ENCODE results near the gene TRPM7. TPM values are rescaled to one million over a fixed set of nuclear protein-coding genes. Genes with fewer than 3 reads are reported as not detected.
"Not testable (repeated sequence)": the region's sequence is repeated elsewhere in the genome, so short reads cannot be mapped to it uniquely, and the experiment has no call there.

TRPM7 gene
- polyA plus RNA-seq, 2 of the 4 experiments (the other 2 are of a cell fraction), result 25.7 to 47.8 TPM

GRCh38 chr15:50622361-50622943, 64.1 kb downstream of the TRPM7 start:
- H3K27ac ChIP-seq, H3K4me2 ChIP-seq, H3K4me1 ChIP-seq, H3K4me3 ChIP-seq, H3K9me3 ChIP-seq, POLR2A ChIA-PET: not testable (repeated sequence)
- FAIRE-seq (peak; percentile 18), DNase-seq (ENCODE audit: low read depth in 1 of 2, low spot score in 1 of 2) (peak; percentile 54 to 66), ATAC-seq (peak; percentile 92 to 93)
- peak; percentile 30 to 38; a peak in 4 of 5 replicates for TF ChIP-seq RAD21 (conservative IDR thresholded peaks at IDR 0.05 in 1 of 2, IDR thresholded peaks at IDR 0.05 in 1 of 2)
- TF ChIP-seq, protein P1, sequence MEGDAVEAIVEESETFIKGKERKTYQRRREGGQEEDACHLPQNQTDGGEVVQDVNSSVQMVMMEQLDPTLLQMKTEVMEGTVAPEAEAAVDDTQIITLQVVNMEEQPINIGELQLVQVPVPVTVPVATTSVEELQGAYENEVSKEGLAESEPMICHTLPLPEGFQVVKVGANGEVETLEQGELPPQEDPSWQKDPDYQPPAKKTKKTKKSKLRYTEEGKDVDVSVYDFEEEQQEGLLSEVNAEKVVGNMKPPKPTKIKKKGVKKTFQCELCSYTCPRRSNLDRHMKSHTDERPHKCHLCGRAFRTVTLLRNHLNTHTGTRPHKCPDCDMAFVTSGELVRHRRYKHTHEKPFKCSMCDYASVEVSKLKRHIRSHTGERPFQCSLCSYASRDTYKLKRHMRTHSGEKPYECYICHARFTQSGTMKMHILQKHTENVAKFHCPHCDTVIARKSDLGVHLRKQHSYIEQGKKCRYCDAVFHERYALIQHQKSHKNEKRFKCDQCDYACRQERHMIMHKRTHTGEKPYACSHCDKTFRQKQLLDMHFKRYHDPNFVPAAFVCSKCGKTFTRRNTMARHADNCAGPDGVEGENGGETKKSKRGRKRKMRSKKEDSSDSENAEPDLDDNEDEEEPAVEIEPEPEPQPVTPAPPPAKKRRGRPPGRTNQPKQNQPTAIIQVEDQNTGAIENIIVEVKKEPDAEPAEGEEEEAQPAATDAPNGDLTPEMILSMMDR (IDR thresholded peaks at IDR 0.05), result peak; percentile 50
- 77% methylated on average over 8 of the region's 8 CpGs for WGBS (ENCODE audit: missing lambda C conversion rate)
- CTCF ChIA-PET, result interaction anchor here (0.6 to 2.0 kb wide), 23 partner anchors 10 to 326 kb away, joined by 3 to 10 read pairs (median 4); partner anchors contain the start of gene AP4E1

GRCh38 chr15:50616960-50617359, 69.6 kb downstream of the TRPM7 start:
- WGBS (ENCODE audit: missing lambda C conversion rate), result 88% methylated on average over 6 of the region's 6 CpGs
- CTCF ChIA-PET, result interaction anchor here (0.7 to 1.5 kb wide), 2 partner anchors 11 to 48 kb away, joined by 3 to 4 read pairs; no protein-coding TSS in a partner anchor
- DNase-seq (ENCODE audit: low read depth in 1 of 2, low spot score in 1 of 2); H3K4me3 ChIP-seq; H3K4me1 ChIP-seq; FAIRE-seq; ATAC-seq; H3K4me2 ChIP-seq; POLR2A ChIA-PET; H3K27ac ChIP-seq; H3K9me3 ChIP-seq: not testable (repeated sequence)
- peak; percentile 85 for TF ChIP-seq ZC3H11A (IDR thresholded peaks at IDR 0.05)

DNA sequence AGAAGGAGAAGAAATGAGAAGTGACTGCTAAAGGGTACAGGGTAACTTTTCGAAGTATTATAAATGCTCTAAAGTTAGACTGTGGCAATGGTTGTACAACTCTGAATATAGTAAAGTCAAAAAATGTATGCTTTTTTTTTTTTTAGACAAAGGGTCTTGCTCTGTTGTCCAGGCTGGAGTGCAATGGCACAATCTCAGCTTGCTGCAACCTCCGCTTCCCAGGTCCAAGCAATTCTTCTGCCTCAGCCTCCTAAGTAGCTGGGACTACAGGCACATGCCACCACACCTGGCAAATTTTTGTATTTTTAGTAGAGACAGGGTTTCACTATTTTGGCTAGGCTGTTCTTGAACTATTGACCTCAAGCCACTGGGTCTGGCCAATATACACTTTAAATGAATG, 70.0 kb downstream of the TRPM7 start:
- WGBS (ENCODE audit: missing lambda C conversion rate), result 96% methylated on average over 2 of the region's 2 CpGs
- CTCF ChIA-PET, result interaction anchor here (1.5 kb wide), 1 partner anchor 10 kb away, joined by 4 read pairs; no protein-coding TSS in a partner anchor
- H3K9me3 ChIP-seq; H3K4me1 ChIP-seq; H3K27ac ChIP-seq; FAIRE-seq; ATAC-seq; DNase-seq (ENCODE audit: low read depth in 1 of 2, low spot score in 1 of 2); H3K4me3 ChIP-seq; H3K4me2 ChIP-seq; POLR2A ChIA-PET: not testable (repeated sequence)

DNA sequence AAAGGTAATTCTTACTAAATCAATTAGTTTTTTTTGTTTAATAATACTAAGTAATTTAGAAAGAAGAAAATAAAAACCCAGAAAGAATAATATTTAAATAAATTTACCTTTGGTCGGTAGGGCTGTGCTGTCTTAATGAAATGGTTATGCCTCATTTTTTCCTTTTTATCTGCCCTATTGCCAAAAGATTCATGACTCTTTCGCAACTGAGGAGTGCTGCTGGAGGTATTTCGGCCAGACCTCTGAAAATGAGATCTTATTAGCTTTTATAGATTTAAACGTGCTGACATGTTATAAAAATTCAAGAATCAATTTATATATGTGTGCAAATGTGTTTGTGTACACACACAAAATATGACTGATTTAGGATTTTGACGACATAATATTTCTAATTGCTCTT, 73.0 kb downstream of the TRPM7 start:
- TF ChIP-seq CEBPB (IDR thresholded peaks at IDR 0.05) (peak in 1 of 2 experiments; percentile 46; a peak in 1 of 4 replicates), CBX8 (IDR thresholded peaks at IDR 0.05) (no peak)

DNA sequence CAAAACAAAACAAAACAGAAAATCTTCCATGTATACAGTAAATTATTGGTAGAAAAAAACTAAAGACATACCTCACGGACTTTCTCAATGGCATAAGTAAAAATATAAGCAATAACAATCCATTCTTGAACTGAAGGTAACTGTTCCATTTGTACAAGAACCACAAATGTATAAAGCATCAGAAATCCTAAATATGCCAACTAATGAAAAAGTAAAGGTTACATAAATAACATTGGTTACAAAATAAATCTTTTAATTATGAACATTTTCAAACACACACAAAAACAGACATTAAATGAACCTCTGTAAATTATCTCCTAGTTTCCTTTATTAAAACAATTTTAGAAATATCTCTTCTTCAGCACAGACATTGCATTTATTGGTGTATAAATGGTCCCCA, 79.5 kb downstream of the TRPM7 start:
- ChIA-PET POLR2A (no interaction called here), CTCF (no interaction called here)
- Histone ChIP-seq H3K27ac (no peak overlapping the region), H3K4me3 (no peak overlapping the region), H3K4me1 (no peaks in the 10 kb centered on the region), H3K4me2 (no peak overlapping the region), H3K9me3 (no peaks in the 10 kb centered on the region)
- DNase-seq (ENCODE audit: low read depth in 1 of 2, low spot score in 1 of 2) (no peak), ATAC-seq (no peak), FAIRE-seq (no peak)
- 91% methylated on average over 1 of the region's 1 CpG for WGBS (ENCODE audit: missing lambda C conversion rate)
- TF ChIP-seq MAFK (IDR thresholded peaks at IDR 0.05; ENCODE audit: partially characterized antibody), result peak; percentile 62
- TF ChIP-seq, protein P2, sequence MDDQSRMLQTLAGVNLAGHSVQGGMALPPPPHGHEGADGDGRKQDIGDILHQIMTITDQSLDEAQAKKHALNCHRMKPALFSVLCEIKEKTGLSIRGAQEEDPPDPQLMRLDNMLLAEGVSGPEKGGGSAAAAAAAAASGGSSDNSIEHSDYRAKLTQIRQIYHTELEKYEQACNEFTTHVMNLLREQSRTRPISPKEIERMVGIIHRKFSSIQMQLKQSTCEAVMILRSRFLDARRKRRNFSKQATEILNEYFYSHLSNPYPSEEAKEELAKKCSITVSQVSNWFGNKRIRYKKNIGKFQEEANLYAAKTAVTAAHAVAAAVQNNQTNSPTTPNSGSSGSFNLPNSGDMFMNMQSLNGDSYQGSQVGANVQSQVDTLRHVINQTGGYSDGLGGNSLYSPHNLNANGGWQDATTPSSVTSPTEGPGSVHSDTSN (IDR thresholded peaks at IDR 0.05), result no peak

More for the DNA sequence above, 73.0 kb downstream of the TRPM7 start:
- DNase-seq (ENCODE audit: low read depth in 1 of 2, low spot score in 1 of 2), result no peak
- ChIA-PET CTCF (interaction anchor here (0.6 kb wide), 1 partner anchor 163 kb away, joined by 3 read pairs; no protein-coding TSS in a partner anchor), POLR2A (no interaction called here)
- FAIRE-seq, result peak; percentile 78
- ATAC-seq, result no peak
- Histone ChIP-seq H3K9me3 (no peaks in the 10 kb centered on the region), H3K4me3 (no peak overlapping the region), H3K4me2 (no peak overlapping the region), H3K27ac (no peak overlapping the region), H3K4me1 (no peaks in the 10 kb centered on the region)
- WGBS (ENCODE audit: missing lambda C conversion rate), result 89% methylated on average over 5 of the region's 5 CpGs

DNA sequence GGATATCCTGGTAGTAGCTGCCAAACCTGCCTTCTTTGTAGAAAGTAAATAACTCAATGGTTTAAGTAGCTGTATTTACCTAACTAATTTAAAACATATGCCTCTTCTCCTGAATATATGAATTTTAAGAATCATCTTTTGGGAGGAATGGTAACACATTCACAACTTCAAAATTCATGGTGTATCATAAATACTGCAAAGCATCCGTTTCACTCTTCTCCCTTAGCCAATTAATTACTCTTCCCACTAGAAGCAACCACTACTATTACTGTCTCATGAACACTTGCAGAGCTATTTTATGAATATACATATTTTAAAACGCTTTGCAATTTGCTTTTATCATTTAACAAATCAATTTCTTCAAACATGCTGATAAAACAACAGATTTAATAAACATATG, 81.1 kb downstream of the TRPM7 start:
- H3K9me3 ChIP-seq, result no peaks in the 10 kb centered on the region
- ATAC-seq (no peak), FAIRE-seq (no peak), DNase-seq (ENCODE audit: low read depth in 1 of 2, low spot score in 1 of 2) (no peak)
- no peaks in the 10 kb centered on the region for H3K4me1 ChIP-seq
- no peak overlapping the region for H3K4me3 ChIP-seq
- ChIA-PET CTCF (interaction anchor here (1.0 to 1.4 kb wide), 5 partner anchors 9 to 303 kb away, joined by 3 to 5 read pairs (median 3); partner anchors contain the start of gene AP4E1), POLR2A (no interaction called here)
- no peak overlapping the region for H3K27ac ChIP-seq
- no peak overlapping the region for H3K4me2 ChIP-seq
- WGBS (ENCODE audit: missing lambda C conversion rate), result 89% methylated on average over 2 of the region's 2 CpGs
- TF ChIP-seq, protein P3, sequence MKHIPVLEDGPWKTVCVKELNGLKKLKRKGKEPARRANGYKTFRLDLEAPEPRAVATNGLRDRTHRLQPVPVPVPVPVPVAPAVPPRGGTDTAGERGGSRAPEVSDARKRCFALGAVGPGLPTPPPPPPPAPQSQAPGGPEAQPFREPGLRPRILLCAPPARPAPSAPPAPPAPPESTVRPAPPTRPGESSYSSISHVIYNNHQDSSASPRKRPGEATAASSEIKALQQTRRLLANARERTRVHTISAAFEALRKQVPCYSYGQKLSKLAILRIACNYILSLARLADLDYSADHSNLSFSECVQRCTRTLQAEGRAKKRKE (CRISPR knock-in tag; IDR thresholded peaks at IDR 0.05; ENCODE audit: low read depth), result no peak
- TF ChIP-seq CHD4 (IDR thresholded peaks at IDR 0.05; ENCODE audit: borderline replicate concordance), result no peak
- TF ChIP-seq CBX8 (IDR thresholded peaks at IDR 0.05), result no peak

DNA sequence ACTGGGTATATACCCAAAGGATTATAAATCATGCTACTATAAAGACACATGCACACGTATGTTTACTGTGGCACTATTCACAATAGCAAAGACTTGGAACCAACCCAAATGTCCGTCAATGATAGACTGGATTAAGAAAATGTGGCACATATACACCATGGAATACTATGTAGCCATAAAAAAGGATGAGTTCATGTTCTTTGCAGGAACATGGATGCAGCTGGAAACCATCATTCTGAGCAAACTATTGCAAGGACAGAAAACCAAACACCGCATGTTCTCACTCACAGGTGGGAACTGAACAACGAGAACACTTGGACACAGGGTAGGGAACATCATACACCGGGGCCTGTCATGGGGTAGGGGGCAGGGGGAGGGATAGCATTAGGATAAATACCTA, 84.6 kb downstream of the TRPM7 start:
- H3K4me1 ChIP-seq; ATAC-seq; FAIRE-seq; H3K27ac ChIP-seq; H3K9me3 ChIP-seq; H3K4me3 ChIP-seq; POLR2A ChIA-PET; H3K4me2 ChIP-seq; DNase-seq (ENCODE audit: low read depth in 1 of 2, low spot score in 1 of 2): not testable (repeated sequence)
- WGBS (ENCODE audit: missing lambda C conversion rate), result over 99% methylated on average over 5 of the region's 5 CpGs
- CTCF ChIA-PET, result interaction anchor here (1.5 kb wide), 1 partner anchor 14 kb away, joined by 3 read pairs; no protein-coding TSS in a partner anchor

Measured in A549 (cell line).